HL-60 (cell line): ENCODE measurements around the gene ULK1.

Experiments
- DNase-seq, 2 experiments: peaks; one replicate each; pipeline ENCODE4 v3.0.0-alpha.2; 2010 to 2020; ENCODE audit warnings: low read depth in 1 of 2, low spot score in 1 of 2
- H3K27ac ChIP-seq: fragments of 250-450 bp; sonication (Bioruptor Pico); replicated peaks from 2 replicates; pipeline ENCODE4 v1.5.1; 2020; ENCODE audit warnings: mild to moderate bottlenecking, moderate library complexity
- H3K27me3 ChIP-seq: fragments of 250-450 bp; sonication (Bioruptor Pico); 2 replicates; pipeline ENCODE4 v1.5.1; 2021; ENCODE audit warnings: mild to moderate bottlenecking, moderate library complexity; ENCODE audit not compliant: insufficient read depth, poor library complexity, severe bottlenecking
- H3K4me3 ChIP-seq: replicated peaks from 2 replicates; pipeline ENCODE4 v1.5.1; 2011; ENCODE audit warnings: mild to moderate bottlenecking, control low read depth, low read length; ENCODE audit not compliant: insufficient read depth
- CTCF ChIP-seq: IDR thresholded peaks from one replicate; pipeline ENCODE4 v1.5.1; 2011; ENCODE audit warnings: low read length, control low read depth, inconsistent platforms; ENCODE audit not compliant: insufficient read depth
- GABPA ChIP-seq: IDR thresholded peaks from 2 replicates; pipeline ENCODE4 v1.6.1; 2012; ENCODE audit warnings: low read depth
- POLR2AphosphoS5 ChIP-seq: IDR thresholded peaks from 2 replicates; pipeline ENCODE4 v1.6.1; 2012; ENCODE audit warnings: low read depth
- REST ChIP-seq: IDR thresholded peaks from 2 replicates; pipeline ENCODE4 v1.6.1; 2012; ENCODE audit warnings: low read depth; ENCODE audit not compliant: insufficient replicate concordance
- SPI1 ChIP-seq: IDR thresholded peaks from 2 replicates; pipeline ENCODE4 v1.6.1; 2012; ENCODE audit warnings: low read depth, mild to moderate bottlenecking, borderline replicate concordance

ULK1 gene

GRCh38 chr12:131853832-131854797 is 40.3 kb upstream of the ULK1 start:
- Histone ChIP-seq H3K4me3 (no peak overlapping the region), H3K27me3 (no peaks in the 10 kb centered on the region), H3K27ac (no peak overlapping the region)
- TF ChIP-seq GABPA (no peak), POLR2AphosphoS5 (no peak), CTCF (no peak), SPI1 (no peak), REST (no peak)
- no peak for DNase-seq

GRCh38 chr12:131854861-131855476 is 39.5 kb upstream of the ULK1 start:
- Histone ChIP-seq H3K4me3 (no peak overlapping the region), H3K27me3 (no peaks in the 10 kb centered on the region), H3K27ac (no peak overlapping the region)
- DNase-seq = no peak
- TF ChIP-seq REST (no peak), SPI1 (no peak), GABPA (no peak), CTCF (no peak), POLR2AphosphoS5 (no peak)

GRCh38 chr12:131855521-131856142 is 38.8 kb upstream of the ULK1 start:
- H3K27ac ChIP-seq = no peak overlapping the region

More at GRCh38 chr12:131855521-131856142, 38.8 kb upstream of the ULK1 start:
- TF ChIP-seq GABPA (no peak), CTCF (no peak), SPI1 (no peak), REST (no peak)
- H3K27me3 ChIP-seq = no peaks in the 10 kb centered on the region
- no peak overlapping the region for H3K4me3 ChIP-seq
- DNase-seq = no peak
